ENCODE measurements around the gene LRRC19.

The LRRC19 gene

GRCh38 chr9:26955222-26955903 lies 50.1 kb downstream of the LRRC19 start:
- DNase-seq: no peak

- no peak for DNase-seq
Measured at GRCh38 chr9:26954050-26954508, 51.4 kb downstream of the LRRC19 start.

- DNase-seq: no peak
Measured at GRCh38 chr9:26951794-26952193, 53.7 kb downstream of the LRRC19 start.

- DNase-seq: no peak
Measured at GRCh38 chr9:26950521-26950920, 55.0 kb downstream of the LRRC19 start.

- no peak for DNase-seq
Measured at GRCh38 chr9:26949637-26950069, 55.8 kb downstream of the LRRC19 start.

GRCh38 chr9:26947736-26948135 lies 57.7 kb downstream of the LRRC19 start:
- DNase-seq: no peak

GRCh38 chr9:26946753-26947727 lies 58.4 kb downstream of the LRRC19 start, which contains the start of gene PLAA:
Gene PLAA, minus strand, starts transcription at chr9:26947242. Its CDS starts 197 bp downstream, at chr9:26947045.
- DNase-seq: peak; percentile 89 to 90

- peak in 1 of 2 experiments; percentile 4 for DNase-seq
Measured at GRCh38 chr9:26945591-26945990, 59.9 kb downstream of the LRRC19 start.
